ENCODE measurements around the gene AGTR1. TPM values are rescaled to one million over a fixed set of nuclear protein-coding genes. Genes with fewer than 3 reads are reported as not detected.

Gene AGTR1
- total RNA-seq, 4 donors from 2014 or later, result 11.0 to 28.2 (median 21.8) TPM

- H3K27ac ChIP-seq, result no peak overlapping the region
- H3K9me3 ChIP-seq, result no peaks in the 10 kb centered on the region
- no peak for DNase-seq
- H3K4me3 ChIP-seq (replicated peaks in 1 of 3), result no peak overlapping the region
- no peaks in the 10 kb centered on the region for H3K36me3 ChIP-seq
- WGBS, 2 donors, result 94% methylated on average over 1 of the region's 1 CpG
- no peak for TF ChIP-seq POLR2A (IDR thresholded peaks at IDR 0.05)
- no peak for TF ChIP-seq CTCF (IDR thresholded peaks at IDR 0.05)
- intact Hi-C loops (cut with DNase I), result no loop called here
- no peaks in the 10 kb centered on the region for H3K4me1 ChIP-seq
- H3K27me3 ChIP-seq, result no peaks in the 10 kb centered on the region
These were observed 38.2 kb upstream of the AGTR1 start for GRCh38 chr3:148659512-148659911.

- Histone ChIP-seq H3K36me3 (no peaks in the 10 kb centered on the region), H3K4me3 (replicated peaks in 1 of 3) (no peak overlapping the region), H3K27ac (no peak overlapping the region), H3K9me3 (no peaks in the 10 kb centered on the region), H3K27me3 (no peaks in the 10 kb centered on the region), H3K4me1 (no peaks in the 10 kb centered on the region)
- no peak for DNase-seq
- intact Hi-C loops (cut with DNase I), result no loop called here
- no peak for TF ChIP-seq CTCF (IDR thresholded peaks at IDR 0.05)
- no peak for TF ChIP-seq POLR2A (IDR thresholded peaks at IDR 0.05)
These were observed 17.4 kb upstream of the AGTR1 start for GRCh38 chr3:148680289-148680688.

- H3K4me3 ChIP-seq (replicated peaks in 1 of 3), result no peak overlapping the region
- intact Hi-C loops (cut with DNase I), result no loop called here
- H3K9me3 ChIP-seq, result no peaks in the 10 kb centered on the region
- H3K36me3 ChIP-seq, result no peaks in the 10 kb centered on the region
- no peak for TF ChIP-seq POLR2A (IDR thresholded peaks at IDR 0.05)
- no peak for TF ChIP-seq CTCF (IDR thresholded peaks at IDR 0.05)
- no peak for DNase-seq
- H3K27ac ChIP-seq, result no peak overlapping the region
- H3K4me1 ChIP-seq, result no peaks in the 10 kb centered on the region
- 87 to 93% methylated on average over 1 of the region's 1 CpG for WGBS, 2 donors
- no peaks in the 10 kb centered on the region for H3K27me3 ChIP-seq
These were observed 16.6 kb upstream of the AGTR1 start for GRCh38 chr3:148681080-148681479.

- peak in 1 of 2 donors; percentile 1 for DNase-seq
- intact Hi-C loops (cut with DNase I), result no loop called here
- no peaks in the 10 kb centered on the region for H3K27me3 ChIP-seq
- H3K36me3 ChIP-seq, result no peaks in the 10 kb centered on the region
- TF ChIP-seq CTCF (IDR thresholded peaks at IDR 0.05), result no peak
- TF ChIP-seq POLR2A (IDR thresholded peaks at IDR 0.05), result no peak
- WGBS, 2 donors, result 53 to 63% methylated on average over 3 of the region's 3 CpGs
- H3K9me3 ChIP-seq, result no peaks in the 10 kb centered on the region
- no peak overlapping the region for H3K27ac ChIP-seq
- no peak overlapping the region for H3K4me3 ChIP-seq (replicated peaks in 1 of 3)
- H3K4me1 ChIP-seq, result no peaks in the 10 kb centered on the region
These were observed 14.7 kb upstream of the AGTR1 start for GRCh38 chr3:148682997-148683396.

- Histone ChIP-seq H3K27me3 (no peaks in the 10 kb centered on the region), H3K36me3 (no peaks in the 10 kb centered on the region), H3K4me3 (replicated peaks in 1 of 3) (no peak overlapping the region), H3K27ac (no peak overlapping the region), H3K9me3 (no peaks in the 10 kb centered on the region), H3K4me1 (no peaks in the 10 kb centered on the region)
- TF ChIP-seq POLR2A (IDR thresholded peaks at IDR 0.05), result no peak
- TF ChIP-seq CTCF (IDR thresholded peaks at IDR 0.05), result no peak
- WGBS, 2 donors, result 46 to 55% methylated on average over 1 of the region's 1 CpG
- intact Hi-C loops (cut with DNase I), result no loop called here
- DNase-seq, result no peak
These were observed 3.6 kb upstream of the AGTR1 start for GRCh38 chr3:148694116-148694515.
